Vagina (tissue), 2 donors: ENCODE measurements around the gene DNASE1L2.

ENCODE experiments used
- POLR2A ChIP-seq, 2 donors: fragments of 450-650 bp; IDR thresholded peaks; one replicate each; pipeline ENCODE4 v1.6.1; 2017; ENCODE audit warnings: antibody characterized with exemption in 2 of 2, mild to moderate bottlenecking in 2 of 2, moderate library complexity in 2 of 2
- TF ChIP-seq, protein P1 (sequence below), 3 experiments: fragments of 450-650 bp in 2 of 3; fragments of 200-600 bp in 1 of 3; sonication (generic) in 1 of 3; IDR thresholded peaks; one replicate each; pipeline ENCODE4 v1.5.1; 2017 to 2019; ENCODE audit warnings: antibody characterized with exemption in 3 of 3, mild to moderate bottlenecking in 2 of 3, moderate library complexity in 2 of 3

DNA sequence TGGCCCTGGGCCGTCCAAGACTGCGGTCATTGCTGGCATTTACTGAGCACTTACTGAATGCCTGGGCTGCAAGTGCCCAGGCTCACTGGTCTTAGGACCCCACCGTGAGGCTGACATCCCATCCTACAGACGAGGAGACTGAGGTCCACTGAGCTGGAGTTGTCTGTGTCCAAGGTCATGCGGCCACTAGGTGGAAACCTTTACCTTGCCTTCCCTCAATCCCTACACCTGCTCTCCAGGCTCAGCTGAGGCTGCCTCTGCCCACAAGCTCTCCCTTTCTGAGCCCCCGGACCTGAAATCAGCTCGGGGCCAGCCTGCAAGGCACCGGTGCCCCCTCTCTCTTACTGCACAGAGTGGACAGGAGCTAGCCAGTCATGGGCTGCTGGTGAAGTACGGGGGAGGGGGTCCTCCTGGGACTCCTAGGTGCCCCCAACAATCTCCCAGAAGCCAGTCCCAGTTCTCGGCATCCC lies 41.4 kb upstream of the DNASE1L2 start:
- TF ChIP-seq, protein P1, sequence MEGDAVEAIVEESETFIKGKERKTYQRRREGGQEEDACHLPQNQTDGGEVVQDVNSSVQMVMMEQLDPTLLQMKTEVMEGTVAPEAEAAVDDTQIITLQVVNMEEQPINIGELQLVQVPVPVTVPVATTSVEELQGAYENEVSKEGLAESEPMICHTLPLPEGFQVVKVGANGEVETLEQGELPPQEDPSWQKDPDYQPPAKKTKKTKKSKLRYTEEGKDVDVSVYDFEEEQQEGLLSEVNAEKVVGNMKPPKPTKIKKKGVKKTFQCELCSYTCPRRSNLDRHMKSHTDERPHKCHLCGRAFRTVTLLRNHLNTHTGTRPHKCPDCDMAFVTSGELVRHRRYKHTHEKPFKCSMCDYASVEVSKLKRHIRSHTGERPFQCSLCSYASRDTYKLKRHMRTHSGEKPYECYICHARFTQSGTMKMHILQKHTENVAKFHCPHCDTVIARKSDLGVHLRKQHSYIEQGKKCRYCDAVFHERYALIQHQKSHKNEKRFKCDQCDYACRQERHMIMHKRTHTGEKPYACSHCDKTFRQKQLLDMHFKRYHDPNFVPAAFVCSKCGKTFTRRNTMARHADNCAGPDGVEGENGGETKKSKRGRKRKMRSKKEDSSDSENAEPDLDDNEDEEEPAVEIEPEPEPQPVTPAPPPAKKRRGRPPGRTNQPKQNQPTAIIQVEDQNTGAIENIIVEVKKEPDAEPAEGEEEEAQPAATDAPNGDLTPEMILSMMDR (IDR thresholded peaks at IDR 0.05): no peak
- TF ChIP-seq POLR2A (IDR thresholded peaks at IDR 0.05): no peak
